Hepatocyte (in vitro differentiated cells): Measurements from ENCODE around the gene CARMIL3. TPM values are rescaled to one million over a fixed set of nuclear protein-coding genes. Genes with fewer than 3 reads are reported as not detected.
"Not testable (repeated sequence)": the region's sequence is repeated elsewhere in the genome, so short reads cannot be mapped to it uniquely, and the experiment has no call there.

Experiments used
- DNase-seq: peaks from one replicate; pipeline ENCODE4 v3.0.0-alpha.2; 2016; ENCODE audit warnings: low spot score
- H2AFZ ChIP-seq: fragments of 200-600 bp; sonication (generic); 2 replicates; pipeline ENCODE4 v1.6.0; 2016; ENCODE audit warnings: antibody characterized with exemption, mild to moderate bottlenecking
- H3K27ac ChIP-seq: fragments of 200-600 bp; sonication (generic); 2 replicates; pipeline ENCODE4 v1.5.1; 2016; ENCODE audit warnings: mild to moderate bottlenecking
- H3K27me3 ChIP-seq: fragments of 200-600 bp; sonication (generic); 2 replicates; pipeline ENCODE4 v1.6.1; 2016
- H3K36me3 ChIP-seq: fragments of 200-600 bp; sonication (generic); replicated peaks from 2 replicates; pipeline ENCODE4 v1.5.1; 2016; ENCODE audit warnings: low read depth; ENCODE audit not compliant: insufficient read depth
- H3K4me1 ChIP-seq: fragments of 200-600 bp; sonication (generic); 2 replicates; pipeline ENCODE4 v1.5.1; 2016; ENCODE audit warnings: mild to moderate bottlenecking, moderate library complexity; ENCODE audit not compliant: insufficient read depth
- H3K4me2 ChIP-seq: fragments of 200-600 bp; sonication (generic); 2 replicates; pipeline ENCODE4 v1.6.0; 2016
- H3K4me3 ChIP-seq: fragments of 200-600 bp; sonication (generic); 2 replicates; pipeline ENCODE4 v1.5.1; 2016; ENCODE audit warnings: mild to moderate bottlenecking
- H3K79me2 ChIP-seq: fragments of 200-600 bp; sonication (generic); 2 replicates; pipeline ENCODE4 v1.6.0; 2017; ENCODE audit warnings: mild to moderate bottlenecking
- H3K9me2 ChIP-seq: fragments of 200-600 bp; sonication (generic); replicated peaks from 2 replicates; pipeline ENCODE4 v1.6.0; 2017; ENCODE audit warnings: mild to moderate bottlenecking; ENCODE audit not compliant: insufficient read depth
- H3K9me3 ChIP-seq: fragments of 200-600 bp; sonication (generic); 2 replicates; pipeline ENCODE4 v1.5.1; 2016; ENCODE audit warnings: low read depth, mild to moderate bottlenecking
- H4K20me1 ChIP-seq: fragments of 200-600 bp; sonication (generic); 2 replicates; pipeline ENCODE4 v1.6.0; 2016; ENCODE audit warnings: mild to moderate bottlenecking; ENCODE audit not compliant: insufficient read depth, poor library complexity, severe bottlenecking
- EZH2 ChIP-seq: fragments of 200-600 bp; sonication (generic); IDR thresholded peaks from 2 replicates; pipeline ENCODE4 v1.6.1; 2016; ENCODE audit warnings: antibody characterized with exemption, mild to moderate bottlenecking, borderline replicate concordance
- EZH2phosphoT487 ChIP-seq: fragments of 200-600 bp; sonication (generic); IDR thresholded peaks from one replicate; pipeline ENCODE4 v1.6.1; 2018; ENCODE audit warnings: antibody characterized with exemption, mild to moderate bottlenecking, low read depth, moderate library complexity; ENCODE audit not compliant: unreplicated experiment, severe bottlenecking
- WGBS: methylation state at CpG from one replicate; pipeline ENCODE4 v1.1.6; 2016; ENCODE audit warnings: low lambda C conversion rate; ENCODE audit errors: missing lambda C conversion rate; 5-methylcytosine and 5-hydroxymethylcytosine counted together
- polyA plus RNA-seq: library from polyadenylated mRNA; unstranded; fragments of >200 nt; fragmentation: Nextera tagmentation; extraction: Ambion mirVana; gene quantifications from 2 replicates; pipeline ENCODE4 v1.2.1, GENCODE V29; 2016
- total RNA-seq: library from RNA; depleted of rRNA; stranded (reverse); fragments of >200 nt; gene quantifications from 2 replicates; pipeline ENCODE4 v1.2.3, GENCODE V29; 2014
- TF ChIP-seq, protein P1 (sequence below): fragments of 200-600 bp; sonication (generic); IDR thresholded peaks from 2 replicates; pipeline ENCODE4 v1.5.1; 2016; ENCODE audit warnings: antibody characterized with exemption, mild to moderate bottlenecking; ENCODE audit not compliant: poor library complexity

CARMIL3 gene, protein sequence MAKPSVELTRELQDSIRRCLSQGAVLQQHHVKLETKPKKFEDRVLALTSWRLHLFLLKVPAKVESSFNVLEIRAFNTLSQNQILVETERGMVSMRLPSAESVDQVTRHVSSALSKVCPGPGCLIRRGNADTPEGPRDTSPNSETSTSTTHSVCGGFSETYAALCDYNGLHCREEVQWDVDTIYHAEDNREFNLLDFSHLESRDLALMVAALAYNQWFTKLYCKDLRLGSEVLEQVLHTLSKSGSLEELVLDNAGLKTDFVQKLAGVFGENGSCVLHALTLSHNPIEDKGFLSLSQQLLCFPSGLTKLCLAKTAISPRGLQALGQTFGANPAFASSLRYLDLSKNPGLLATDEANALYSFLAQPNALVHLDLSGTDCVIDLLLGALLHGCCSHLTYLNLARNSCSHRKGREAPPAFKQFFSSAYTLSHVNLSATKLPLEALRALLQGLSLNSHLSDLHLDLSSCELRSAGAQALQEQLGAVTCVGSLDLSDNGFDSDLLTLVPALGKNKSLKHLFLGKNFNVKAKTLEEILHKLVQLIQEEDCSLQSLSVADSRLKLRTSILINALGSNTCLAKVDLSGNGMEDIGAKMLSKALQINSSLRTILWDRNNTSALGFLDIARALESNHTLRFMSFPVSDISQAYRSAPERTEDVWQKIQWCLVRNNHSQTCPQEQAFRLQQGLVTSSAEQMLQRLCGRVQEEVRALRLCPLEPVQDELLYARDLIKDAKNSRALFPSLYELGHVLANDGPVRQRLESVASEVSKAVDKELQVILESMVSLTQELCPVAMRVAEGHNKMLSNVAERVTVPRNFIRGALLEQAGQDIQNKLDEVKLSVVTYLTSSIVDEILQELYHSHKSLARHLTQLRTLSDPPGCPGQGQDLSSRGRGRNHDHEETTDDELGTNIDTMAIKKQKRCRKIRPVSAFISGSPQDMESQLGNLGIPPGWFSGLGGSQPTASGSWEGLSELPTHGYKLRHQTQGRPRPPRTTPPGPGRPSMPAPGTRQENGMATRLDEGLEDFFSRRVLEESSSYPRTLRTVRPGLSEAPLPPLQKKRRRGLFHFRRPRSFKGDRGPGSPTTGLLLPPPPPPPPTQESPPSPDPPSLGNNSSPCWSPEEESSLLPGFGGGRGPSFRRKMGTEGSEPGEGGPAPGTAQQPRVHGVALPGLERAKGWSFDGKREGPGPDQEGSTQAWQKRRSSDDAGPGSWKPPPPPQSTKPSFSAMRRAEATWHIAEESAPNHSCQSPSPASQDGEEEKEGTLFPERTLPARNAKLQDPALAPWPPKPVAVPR (N-terminal part only)
- 0.37 and 0.40 TPM in 2 replicates for total RNA-seq
- polyA plus RNA-seq = 0.46 TPM in 1 of 2 replicates, not detected in the other

DNA sequence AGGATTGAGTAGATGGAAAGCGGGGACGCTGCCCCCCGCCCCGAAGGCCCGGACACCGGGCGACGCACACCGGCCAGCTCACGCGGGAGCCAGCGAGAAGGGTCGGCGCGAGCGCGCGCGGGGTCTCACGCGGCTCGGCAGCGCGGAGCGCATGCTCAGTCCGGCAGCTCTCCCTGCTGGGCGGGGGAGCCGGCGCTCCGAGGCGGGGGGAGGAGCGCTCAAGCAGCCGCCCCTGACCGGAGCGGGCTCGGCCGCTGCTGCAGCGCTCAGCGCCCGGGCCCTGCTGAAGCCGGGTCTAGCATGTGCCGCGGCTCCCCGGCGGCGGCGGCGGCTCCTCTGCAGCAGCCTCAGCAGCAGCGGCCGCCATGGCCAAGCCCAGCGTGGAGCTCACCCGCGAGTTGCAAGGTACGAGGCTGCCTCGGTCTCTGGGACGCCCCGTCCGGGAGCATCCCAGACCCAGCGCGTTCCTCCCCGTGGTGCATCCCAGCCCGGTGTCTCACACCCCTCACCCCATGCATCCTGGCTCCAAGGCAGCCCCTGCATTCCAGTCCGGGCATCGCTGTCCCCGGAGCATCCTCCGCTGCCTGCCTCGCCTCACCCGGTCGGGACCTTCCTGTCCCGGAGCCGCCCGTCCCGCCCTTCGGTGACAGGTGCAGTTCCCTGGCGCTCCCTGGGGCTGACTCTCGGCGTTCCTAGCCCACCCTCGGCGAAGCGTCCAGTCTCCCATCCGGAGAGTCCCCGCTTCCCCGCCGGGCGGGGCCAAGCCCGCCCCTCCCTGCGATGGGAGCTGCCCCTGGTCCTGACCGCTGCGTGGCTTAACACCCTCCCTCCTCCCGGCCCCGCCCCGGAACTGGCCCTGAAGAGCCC lies at the start of gene CARMIL3:
TSS of gene CARMIL3 (plus strand) at position 221 of the 867 bp plus-strand sequence. CDS start at position 366, 145 bp downstream.
- WGBS = 0% methylated on average over 48 of the region's 92 CpGs

GRCh38 chr14:24006471-24006816 lies 45.4 kb upstream of the CARMIL3 start:
- Histone ChIP-seq H2AFZ (peak overlapping the region; percentile 45), H3K4me2 (peak overlapping the region; percentile 86), H3K4me3 (peak overlapping the region; percentile 33), H3K27ac (peak overlapping the region; percentile 63)
- WGBS = no CpG with 5 or more reads among the region's 15 CpGs
- not testable (repeated sequence) for DNase-seq, H4K20me1 ChIP-seq, H3K4me1 ChIP-seq, H3K79me2 ChIP-seq, H3K9me3 ChIP-seq, H3K9me2 ChIP-seq, H3K27me3 ChIP-seq, H3K36me3 ChIP-seq

More for the DNA sequence above, at the start of gene CARMIL3:
- TF ChIP-seq EZH2phosphoT487 (no peak), EZH2 (no peak)
- TF ChIP-seq, protein P1, sequence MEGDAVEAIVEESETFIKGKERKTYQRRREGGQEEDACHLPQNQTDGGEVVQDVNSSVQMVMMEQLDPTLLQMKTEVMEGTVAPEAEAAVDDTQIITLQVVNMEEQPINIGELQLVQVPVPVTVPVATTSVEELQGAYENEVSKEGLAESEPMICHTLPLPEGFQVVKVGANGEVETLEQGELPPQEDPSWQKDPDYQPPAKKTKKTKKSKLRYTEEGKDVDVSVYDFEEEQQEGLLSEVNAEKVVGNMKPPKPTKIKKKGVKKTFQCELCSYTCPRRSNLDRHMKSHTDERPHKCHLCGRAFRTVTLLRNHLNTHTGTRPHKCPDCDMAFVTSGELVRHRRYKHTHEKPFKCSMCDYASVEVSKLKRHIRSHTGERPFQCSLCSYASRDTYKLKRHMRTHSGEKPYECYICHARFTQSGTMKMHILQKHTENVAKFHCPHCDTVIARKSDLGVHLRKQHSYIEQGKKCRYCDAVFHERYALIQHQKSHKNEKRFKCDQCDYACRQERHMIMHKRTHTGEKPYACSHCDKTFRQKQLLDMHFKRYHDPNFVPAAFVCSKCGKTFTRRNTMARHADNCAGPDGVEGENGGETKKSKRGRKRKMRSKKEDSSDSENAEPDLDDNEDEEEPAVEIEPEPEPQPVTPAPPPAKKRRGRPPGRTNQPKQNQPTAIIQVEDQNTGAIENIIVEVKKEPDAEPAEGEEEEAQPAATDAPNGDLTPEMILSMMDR = no peak
- peak within 1 kb of the TSS; percentile 100 for H3K4me2 ChIP-seq
- H3K27me3 ChIP-seq = peaks cover 7% of the 10 kb centered on the region
- H3K4me1 ChIP-seq = peaks cover 11% of the 10 kb centered on the region
- DNase-seq = peak; percentile 90
- H3K36me3 ChIP-seq = no peaks in the 10 kb centered on the region
- peak within 1 kb of the TSS; percentile 99 for H2AFZ ChIP-seq
- H4K20me1 ChIP-seq = no peaks in the 10 kb centered on the region
- no peaks in the 10 kb centered on the region for H3K79me2 ChIP-seq
- peak within 1 kb of the TSS; percentile 46 for H3K27ac ChIP-seq
- no peaks in the 10 kb centered on the region for H3K9me2 ChIP-seq
- peak within 1 kb of the TSS; percentile 65 for H3K4me3 ChIP-seq
- H3K9me3 ChIP-seq = no peaks in the 10 kb centered on the region

DNA sequence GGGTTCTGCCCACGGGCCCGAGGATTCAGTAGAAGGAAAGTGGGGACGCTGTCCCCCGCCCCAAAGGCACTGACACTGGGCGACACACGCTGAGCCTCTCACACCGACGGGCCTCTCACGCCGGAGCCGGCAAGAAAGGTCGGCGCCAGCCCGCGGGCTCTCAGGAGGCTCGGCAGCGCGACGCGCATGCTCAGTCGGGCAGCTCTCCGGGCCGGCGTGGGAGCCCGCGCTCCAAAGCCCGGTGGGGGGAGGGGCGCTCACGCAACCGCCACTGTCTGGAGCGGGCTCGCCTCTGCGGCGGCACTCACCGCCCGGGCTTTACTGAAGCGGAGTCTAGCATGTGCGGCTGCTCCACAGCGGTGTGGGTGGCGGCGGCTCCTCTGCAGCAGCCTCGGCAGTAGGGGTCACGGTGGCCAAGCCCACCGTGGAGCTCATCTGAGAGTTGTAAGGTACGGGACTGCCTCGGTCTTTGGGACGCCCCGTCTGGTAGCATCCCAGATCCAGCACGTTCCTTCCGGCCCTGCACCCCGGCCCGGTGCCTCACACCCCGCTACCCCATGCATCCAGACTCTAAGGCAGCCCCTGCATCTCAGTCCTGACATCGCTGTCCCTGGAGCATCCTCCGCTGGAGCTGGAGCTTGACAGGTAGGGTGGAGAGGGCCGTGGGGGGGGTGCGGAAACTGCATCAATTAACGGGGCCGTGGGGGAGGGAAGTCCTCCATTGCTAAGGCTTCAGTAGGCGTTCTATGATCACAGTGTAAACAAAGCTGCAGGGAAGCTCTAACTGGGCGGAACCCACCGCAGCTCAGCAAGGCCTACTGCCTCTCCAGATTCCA lies 44.8 kb upstream of the CARMIL3 start:
- H3K9me3 ChIP-seq, H3K9me2 ChIP-seq, H3K27me3 ChIP-seq, H3K36me3 ChIP-seq, H3K79me2 ChIP-seq, H4K20me1 ChIP-seq, H3K4me1 ChIP-seq: not testable (repeated sequence)
- H3K4me2 ChIP-seq = peak overlapping the region; percentile 86
- H3K27ac ChIP-seq = peak overlapping the region; percentile 63
- WGBS = 21% methylated on average over 16 of the region's 62 CpGs
- DNase-seq = peak; percentile 75
- peak overlapping the region; percentile 33 for H3K4me3 ChIP-seq
- peak overlapping the region; percentile 45 for H2AFZ ChIP-seq
